Astrocyte (in vitro differentiated cells and primary cell): ENCODE measurements around the gene CKAP5.

Source experiments
- CTCF ChIP-seq: IDR thresholded peaks from 2 replicates; pipeline ENCODE4 v1.5.1; 2011; ENCODE audit warnings: low read depth, mild to moderate bottlenecking, inconsistent platforms, low read length, moderate library complexity; ENCODE audit not compliant: insufficient read depth
- EZH2 ChIP-seq: IDR thresholded peaks from 2 replicates; pipeline ENCODE4 v1.6.1; 2012; ENCODE audit warnings: mild to moderate bottlenecking, low read length, inconsistent platforms; ENCODE audit not compliant: insufficient read depth

- TF ChIP-seq CTCF (no peak), EZH2 (no peak)
Observed at GRCh38 chr11:46890665-46891064, 44.6 kb upstream of the CKAP5 start.
